ENCODE results near the gene CUL4A.
"Not testable (repeated sequence)": the region's sequence is repeated elsewhere in the genome, so short reads cannot be mapped to it uniquely, and the experiment has no call there.

Gene CUL4A

DNA sequence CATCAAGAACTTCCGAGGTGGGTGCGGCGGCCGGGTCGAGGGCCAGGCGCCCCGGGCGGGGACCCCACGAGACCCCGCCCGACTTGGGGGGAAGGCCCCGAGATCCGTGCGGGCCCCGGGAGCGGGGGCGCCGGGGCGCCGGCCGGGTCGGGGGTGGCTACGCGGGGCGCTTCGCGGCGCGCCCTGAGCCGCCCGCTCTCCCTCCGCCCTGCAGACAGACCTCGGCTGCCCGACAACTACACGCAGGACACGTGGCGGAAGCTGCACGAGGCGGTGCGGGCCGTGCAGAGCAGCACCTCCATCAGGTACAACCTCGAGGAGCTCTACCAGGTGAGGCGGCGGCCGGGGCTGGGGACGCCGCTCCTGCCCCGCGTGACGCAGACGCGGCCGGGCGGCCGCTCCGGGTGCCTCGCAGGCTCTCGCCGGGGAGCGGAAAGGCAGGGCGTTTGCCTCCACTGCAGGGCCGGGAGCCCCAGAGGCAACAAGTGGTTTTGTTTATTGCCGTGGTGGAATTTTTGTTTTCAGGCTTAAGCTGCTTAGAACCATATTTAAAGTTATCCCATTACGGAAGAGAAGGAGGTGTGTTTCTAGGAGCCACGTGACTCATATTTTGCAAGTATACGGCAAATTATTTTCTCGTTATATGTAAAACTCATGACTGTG is 477 bp downstream of the CUL4A start:
- peak; percentile 48 for DNase-seq

DNA sequence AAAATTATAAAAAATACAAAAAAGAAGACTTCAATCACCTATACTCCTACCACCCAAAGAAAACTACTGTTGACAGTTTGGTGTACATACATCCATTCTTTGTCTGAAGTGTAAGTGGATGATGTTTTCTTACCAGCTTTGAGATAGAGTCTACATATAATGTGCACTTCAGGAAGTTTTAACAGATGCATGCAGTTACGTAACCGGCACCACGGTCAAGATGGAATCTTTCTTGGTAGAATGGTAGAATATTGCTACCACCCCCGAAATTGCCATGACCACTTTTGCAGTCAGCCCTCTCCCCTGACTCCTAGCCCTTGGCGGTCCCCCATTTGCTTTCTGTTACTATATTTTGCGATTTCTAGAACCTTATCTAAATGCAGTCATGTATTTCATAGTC is 1.4 kb downstream of the CUL4A start:
- DNase-seq: no peak

- DNase-seq: no peak
These were observed 2.4 kb downstream of the CUL4A start for GRCh38 chr13:113211774-113212173.

DNA sequence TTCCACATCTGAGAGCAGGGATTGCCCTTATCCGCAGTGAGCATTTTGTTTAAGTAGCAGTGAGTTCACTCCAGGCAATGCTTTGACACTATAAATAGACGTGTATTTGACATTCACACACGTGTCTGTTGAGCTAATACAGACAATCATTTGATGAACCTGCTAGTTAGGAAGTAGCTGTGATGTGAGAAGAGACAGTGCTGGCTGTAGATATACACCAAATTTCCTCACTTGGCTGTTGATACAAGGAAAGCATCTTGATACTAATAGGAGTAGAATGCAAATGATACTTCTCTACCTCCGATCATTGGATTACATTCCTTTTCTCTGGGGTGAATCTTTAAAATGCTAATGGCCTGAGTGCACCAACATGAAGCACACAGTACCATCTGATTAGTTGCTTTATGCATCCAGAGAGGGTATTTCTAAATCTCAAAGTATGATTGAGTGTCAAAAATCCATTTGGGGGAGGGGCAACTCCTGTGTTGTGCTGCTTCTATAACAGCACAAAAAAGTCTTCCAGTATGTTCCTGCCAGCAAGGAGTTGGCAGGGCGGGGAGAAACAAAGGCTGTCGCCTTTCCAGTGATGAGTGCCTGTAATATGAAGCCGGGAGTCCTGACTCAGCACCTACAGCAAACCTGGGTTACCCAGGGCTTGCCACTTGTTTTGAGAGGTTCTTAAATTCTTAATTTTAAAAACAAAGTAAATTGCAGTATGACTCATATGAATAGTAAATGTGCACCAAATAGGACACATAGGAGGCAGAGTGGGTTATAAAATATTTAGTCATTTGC is 7.0 kb downstream of the CUL4A start:
- peak; percentile 62 for DNase-seq

DNA sequence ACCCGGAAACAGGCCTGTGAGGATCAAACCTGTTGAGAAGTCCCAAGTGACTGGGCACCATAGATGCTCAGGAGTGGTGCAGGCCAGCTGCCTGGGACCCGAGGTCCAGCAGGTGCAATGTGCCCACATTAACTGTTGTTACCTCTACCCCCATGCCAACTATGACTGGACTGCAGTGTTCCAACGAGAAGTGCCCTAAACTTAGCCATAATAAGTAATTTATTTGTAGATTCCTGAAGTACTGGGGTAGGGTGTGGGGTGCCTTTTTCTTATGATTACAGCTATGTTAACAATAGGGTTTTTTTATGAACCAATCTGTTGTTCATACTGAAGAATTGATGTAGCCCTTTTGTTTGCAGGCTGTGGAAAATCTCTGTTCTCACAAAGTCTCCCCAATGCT is 9.2 kb downstream of the CUL4A start:
- DNase-seq: no peak

DNA sequence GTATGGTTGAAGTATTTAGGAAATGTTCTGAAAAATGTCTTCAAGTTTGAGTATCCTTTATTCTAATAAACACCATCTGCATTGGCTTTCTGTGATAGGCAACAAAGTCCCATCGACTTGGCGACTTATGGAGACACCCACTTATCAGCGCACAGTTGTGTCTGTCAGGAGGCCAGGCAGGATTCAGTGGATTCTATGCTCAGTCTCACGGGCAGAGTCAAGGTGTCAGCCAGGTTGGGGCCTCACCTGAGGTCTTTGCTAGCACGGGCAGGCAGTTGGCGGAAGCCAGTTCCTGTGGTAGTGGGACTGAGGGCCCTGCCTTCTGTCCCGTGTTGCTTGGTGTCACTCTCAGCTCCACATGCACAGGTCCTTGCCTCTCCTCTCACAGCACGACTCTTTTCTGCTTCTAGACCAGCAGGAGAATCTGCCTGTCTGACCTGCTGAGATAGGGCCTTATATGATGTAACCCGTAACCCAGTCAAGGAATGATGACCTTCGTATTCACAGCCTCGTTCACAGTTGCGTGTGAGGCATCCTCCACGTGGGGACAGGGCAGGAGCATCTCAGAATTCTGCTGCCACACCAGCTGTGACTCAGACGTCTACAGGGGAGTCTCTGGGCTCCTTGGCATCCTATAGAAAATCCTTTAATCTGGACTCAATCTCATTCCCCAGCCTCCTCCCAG is 10.0 kb downstream of the CUL4A start:
- no peak for DNase-seq

- no peak for DNase-seq
These were observed 10.8 kb downstream of the CUL4A start for GRCh38 chr13:113220141-113220598.

- DNase-seq: no peak
These were observed 11.5 kb downstream of the CUL4A start for GRCh38 chr13:113220877-113221276.

DNA sequence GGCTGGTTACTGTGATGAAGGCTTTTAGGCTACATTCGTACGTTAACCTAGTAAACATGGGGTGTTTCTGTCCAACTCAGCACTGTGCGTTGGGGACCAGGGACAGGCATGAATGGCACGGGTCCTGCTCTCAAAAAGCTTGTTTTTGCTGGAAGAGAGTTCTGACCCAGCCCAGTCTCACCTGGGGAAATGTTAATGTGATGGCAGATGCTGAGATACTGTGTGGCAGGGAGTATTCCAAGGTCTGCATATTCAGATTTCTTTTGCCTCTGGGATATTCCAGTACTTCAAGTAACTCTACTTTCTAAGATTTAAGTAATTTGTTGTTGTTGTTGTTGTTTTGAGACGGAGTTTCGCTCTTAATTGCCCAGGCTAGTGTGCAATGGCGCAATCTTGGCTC is 13.7 kb downstream of the CUL4A start:
- no peak for DNase-seq

GRCh38 chr13:113224486-113224885 is 15.1 kb downstream of the CUL4A start:
- no peak for DNase-seq

GRCh38 chr13:113225515-113225914 is 16.1 kb downstream of the CUL4A start:
- no peak for DNase-seq

DNA sequence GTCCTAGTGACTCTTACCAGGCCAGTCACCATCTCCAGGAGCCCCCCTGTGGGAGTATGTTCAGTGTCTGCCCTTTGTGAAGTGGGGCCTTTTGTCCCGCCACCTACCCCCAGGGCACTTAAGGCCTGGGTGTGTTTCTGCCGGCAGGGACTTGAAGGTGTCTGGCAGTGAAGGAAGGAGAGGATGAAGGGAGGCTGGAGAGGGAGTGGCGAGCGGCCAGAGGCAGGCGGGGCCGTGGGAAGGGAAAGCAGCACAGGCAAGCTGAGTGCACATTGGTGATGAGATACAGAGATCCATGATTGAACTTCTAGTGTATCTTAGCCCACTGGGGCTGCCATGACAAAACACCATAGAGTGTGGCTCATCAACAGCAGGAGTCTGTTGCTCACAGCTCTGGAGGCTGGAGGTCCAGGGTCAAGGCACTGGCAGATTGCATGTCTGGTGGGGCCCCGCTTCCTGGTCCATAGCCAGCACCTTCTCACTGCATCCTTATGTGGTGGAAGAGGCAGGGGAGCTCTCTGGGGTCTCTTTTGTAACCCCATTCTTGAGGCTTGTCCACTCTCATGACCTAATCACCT is 17.5 kb downstream of the CUL4A start:
- DNase-seq: no peak

GRCh38 chr13:113229161-113229560 is 19.7 kb downstream of the CUL4A start:
- DNase-seq: no peak

GRCh38 chr13:113229791-113230190 is 20.4 kb downstream of the CUL4A start:
- no peak for DNase-seq

DNA sequence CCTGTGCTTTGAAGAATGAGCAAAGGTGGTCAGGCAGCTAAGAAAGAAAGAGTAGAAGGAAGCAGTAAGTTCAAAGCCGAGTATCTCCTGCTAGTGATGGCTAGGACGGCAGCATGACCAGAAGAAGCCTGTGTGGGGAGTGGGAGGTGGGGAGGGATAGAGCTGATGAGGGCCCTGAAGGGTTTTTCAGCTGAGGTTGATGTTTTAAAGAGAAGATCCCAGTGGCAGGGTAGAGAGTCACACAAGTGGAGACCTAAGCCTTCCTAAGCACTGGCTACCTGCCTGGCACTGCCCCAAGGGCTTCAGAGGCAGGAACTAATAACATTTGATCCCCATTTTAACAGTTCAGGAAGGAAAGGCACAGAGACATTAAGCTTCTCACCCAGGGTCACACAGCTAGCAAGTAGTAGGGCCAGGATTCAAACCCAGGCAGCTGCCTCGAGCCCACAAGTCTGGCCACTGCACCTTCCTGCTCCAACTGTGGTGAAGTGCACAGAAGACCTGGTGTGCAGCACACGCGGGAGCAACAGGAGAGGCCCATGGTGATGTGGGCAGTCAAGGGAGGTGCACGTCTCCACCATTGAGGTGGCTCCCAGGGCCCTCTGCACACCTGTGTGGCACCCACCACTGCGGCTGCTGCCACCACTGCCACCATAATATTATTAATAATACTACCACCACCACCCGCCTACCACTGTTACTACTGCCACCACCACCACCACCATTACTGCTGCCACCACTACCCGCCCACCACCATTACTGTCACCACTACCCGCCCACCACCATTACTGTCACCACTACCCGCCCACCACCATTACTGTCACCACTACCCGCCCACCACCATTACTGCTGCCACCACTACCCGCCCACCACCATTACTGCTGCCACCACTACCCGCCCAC is 22.1 kb downstream of the CUL4A start:
- DNase-seq: no peak

DNA sequence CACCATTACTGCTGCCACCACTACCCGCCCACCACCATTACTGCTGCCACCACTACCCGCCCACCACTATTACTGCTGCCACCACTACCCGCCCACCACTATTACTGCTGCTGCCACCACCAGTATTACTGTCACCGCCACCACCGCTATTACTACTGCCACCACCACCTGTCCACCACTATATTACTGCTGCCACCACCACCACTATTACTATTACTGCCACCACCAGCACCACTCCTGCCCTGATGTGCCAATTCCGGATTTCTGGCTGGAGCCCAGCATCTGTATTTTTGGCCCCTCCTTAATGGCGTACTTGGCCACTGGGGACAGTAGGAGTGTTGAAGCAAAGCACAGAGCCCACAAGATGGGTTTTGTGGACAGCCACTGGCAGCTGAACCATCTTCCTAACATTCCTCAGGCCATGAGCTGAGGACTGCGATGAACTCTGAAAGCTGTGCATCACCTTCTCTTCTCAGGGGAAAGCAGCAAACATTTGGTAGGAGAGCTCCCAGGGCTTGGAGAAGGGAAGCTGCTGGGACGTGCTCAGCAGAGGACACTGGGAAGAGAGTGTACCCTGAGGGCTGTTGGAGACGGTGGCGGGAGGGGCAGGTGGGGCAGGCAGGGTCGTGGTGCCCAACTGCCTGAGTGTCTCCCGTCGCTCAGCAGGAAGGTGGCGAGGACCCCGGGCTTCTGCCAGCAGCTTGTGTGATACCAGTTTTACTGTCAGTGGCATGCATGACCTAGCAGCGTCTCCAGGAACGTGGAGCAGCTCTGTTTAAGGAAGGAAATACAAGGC is 23.0 kb downstream of the CUL4A start:
- no peak for DNase-seq

- DNase-seq: no peak
These were observed 23.7 kb downstream of the CUL4A start for GRCh38 chr13:113233101-113233500.

GRCh38 chr13:113238536-113238935 is 29.1 kb downstream of the CUL4A start:
- no peak for DNase-seq

GRCh38 chr13:113239357-113239756 is 29.9 kb downstream of the CUL4A start:
- no peak for DNase-seq

DNA sequence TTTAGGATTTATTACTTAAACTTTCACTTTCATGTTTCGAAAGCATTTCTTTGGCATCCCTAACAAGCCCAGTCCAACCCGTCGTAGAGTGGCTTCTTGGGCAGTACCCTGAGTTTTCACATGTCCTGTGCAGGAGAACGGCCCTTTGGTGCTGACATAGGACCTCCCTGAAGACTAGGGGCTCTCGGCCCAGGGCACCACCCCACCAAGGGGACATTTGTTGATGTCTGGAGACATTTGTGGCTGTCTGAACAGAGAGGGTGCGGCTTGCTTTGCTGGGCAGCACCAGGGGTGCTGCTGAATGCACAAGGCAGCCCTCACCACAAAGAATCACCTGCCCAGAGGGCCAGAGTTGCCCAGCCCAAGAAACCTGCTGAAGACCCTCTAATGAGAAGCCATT is 30.6 kb downstream of the CUL4A start:
- DNase-seq: no peak

- not testable (repeated sequence) for DNase-seq
These were observed 32.2 kb downstream of the CUL4A start for GRCh38 chr13:113241623-113242022.

DNA sequence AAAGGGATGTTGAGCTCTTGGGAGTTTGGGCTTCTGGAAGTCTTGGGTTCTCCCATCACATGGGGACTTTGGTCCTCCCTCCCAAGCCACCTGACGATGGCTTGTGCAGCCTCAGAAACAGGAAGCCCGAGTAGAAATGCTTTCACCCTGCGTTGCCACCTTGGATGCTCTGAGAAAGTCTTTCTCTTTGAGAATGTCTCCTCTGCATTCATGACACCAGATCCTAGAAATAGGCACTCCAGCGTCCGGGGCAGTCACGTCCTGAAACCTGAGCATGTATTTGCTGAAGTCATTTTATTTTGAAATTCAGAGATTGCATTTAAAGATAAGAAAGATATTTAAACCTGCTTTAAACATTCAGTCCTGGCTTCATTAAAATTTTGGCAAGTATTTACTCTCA is 34.4 kb downstream of the CUL4A start:
- no peak for DNase-seq
